GM20000 (cell line): Measurements from ENCODE around the gene FAM240B.

Experiments
- DNase-seq: peaks from one replicate; pipeline ENCODE4 v3.0.0; 2012; ENCODE audit warnings: low spot score
- CTCF ChIP-seq: IDR thresholded peaks from 2 replicates; pipeline ENCODE4 v1.5.1; 2012; ENCODE audit warnings: mild to moderate bottlenecking, control low read depth; ENCODE audit errors: extremely low read depth, missing control alignments

FAM240B gene

DNA sequence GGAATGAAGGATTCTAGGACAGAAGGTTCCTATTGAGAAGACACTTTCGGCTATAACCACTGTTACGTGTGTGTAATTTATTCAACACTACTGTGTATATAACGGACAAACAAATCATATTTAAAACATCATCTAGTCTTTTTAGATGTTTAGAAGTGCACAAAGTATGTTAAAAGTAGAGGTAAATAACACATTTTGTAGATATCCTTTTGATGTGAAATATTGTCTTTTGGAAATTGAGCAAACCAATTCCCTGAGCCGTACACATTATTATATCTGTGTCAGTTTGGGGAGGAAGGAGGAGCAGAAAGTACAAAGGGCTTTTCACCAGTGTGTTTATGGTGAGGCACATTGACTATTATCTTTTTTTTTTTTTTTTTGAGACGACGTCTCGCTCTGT lies 60.4 kb downstream of the FAM240B start:
- DNase-seq: no peak
- no peak for TF ChIP-seq CTCF

DNA sequence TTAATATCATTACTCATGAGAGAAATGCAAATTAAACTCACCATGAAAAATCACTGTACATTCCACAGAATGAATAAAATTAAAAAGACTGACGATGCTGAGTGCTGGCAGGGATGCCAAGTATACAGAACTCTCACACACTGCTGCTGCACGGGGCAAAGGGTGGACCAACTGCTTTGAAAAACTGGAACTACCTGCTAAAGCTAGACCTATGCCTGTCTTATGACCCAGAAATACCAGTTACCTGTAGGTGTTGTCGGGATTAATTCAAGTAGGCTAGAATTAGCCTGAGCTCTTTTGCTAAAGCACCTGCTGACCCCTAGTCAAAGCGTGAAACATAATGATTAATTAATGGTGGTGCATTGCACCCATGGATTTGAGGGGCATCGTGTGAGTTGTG lies 63.0 kb downstream of the FAM240B start:
- TF ChIP-seq CTCF: no peak
- DNase-seq: no peak

DNA sequence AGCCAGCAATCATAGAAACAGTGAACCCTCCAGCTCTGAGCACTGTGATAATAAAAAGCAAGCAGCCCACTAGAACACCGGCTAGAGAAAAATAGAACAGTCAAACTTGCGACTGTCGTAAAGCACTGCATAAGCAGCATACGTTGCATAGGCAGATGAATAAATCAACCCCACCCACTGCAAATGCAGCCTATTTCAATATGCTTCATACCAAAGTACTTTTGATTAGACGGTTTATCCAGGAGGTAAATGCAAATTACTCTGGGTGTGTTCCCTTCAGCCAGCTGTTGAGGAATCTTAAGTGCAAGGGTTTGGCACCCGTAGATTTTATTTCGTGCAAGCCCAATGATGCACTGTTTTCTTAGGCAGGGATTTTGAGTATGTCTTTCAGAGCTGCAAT lies 67.4 kb downstream of the FAM240B start:
- TF ChIP-seq CTCF: no peak
- DNase-seq: no peak

GRCh38 chr9:38652044-38652443 lies 67.9 kb downstream of the FAM240B start:
- DNase-seq: no peak
- TF ChIP-seq CTCF: no peak

DNA sequence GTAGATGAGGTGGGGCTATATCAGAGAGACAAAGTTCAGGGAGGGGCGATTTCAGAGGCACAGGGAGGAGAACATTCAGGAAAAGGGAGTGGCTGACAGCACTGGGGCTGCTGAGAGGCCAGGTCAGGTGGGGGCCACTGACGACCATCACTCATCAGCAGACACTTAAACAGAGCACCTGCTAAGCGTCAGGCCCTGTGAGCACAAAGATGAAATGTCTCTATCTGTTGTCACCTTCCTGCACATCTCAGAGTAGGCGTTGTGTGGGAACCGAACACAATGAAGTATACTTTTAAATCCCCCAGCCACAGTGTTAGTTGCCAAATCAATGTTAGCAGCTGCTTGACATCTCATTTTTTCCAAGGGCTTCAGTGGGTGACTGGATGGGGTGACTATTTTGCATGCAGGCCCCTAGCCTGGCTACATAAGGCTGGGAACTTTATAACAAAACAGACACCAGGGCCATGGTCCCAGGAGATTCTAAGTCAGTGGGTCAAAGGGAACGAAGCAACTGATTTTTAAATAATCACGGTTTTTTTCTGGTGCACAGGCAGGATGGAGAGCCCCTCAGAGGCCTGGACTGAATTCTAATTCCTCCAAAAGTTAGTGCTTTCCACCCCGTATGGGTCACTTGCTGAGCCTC lies 68.4 kb downstream of the FAM240B start:
- TF ChIP-seq CTCF: no peak
- no peak for DNase-seq

- TF ChIP-seq CTCF: no peak
- DNase-seq: no peak
These were observed 69.4 kb downstream of the FAM240B start for GRCh38 chr9:38650564-38650963.

DNA sequence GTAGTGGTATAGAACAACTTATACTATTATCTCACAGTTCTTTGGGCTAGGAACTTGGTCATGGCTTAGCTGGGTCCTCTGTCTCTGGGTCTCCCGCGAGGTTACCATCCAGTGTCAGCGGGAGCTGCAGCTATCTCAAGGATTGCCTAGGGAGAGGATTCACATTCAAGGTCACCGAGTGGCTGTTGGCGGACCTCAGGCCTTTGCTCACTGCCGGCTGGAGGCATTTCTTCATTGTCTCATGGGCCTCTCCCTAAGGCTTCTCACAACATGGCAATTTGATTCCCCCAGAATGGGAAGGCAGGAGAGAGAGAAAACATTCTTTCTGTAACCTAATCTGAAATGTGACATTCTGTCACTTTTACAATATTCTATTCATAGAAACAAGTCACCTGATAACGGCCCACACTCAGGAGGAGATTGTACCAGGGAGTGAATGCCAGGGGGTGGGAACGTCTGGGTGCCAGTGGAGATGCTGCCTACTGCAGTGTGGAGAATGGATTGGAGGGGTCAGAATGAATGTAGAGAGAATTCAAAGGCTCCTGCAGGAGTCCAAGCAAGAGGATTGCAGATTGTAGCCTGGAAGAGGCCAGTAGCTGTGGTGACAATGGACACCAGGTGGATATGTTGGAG lies 70.1 kb downstream of the FAM240B start:
- no peak for TF ChIP-seq CTCF
- DNase-seq: no peak
